HG03045 (cell line): ENCODE measurements around the gene SELL.
"Not testable (repeated sequence)": the region's sequence is repeated elsewhere in the genome, so short reads cannot be mapped to it uniquely, and the experiment has no call there.

Experiments used
- ATAC-seq: cut with Tn5 transposase; IDR thresholded peaks from one replicate; pipeline ENCODE4 v1.9.1; 2021; ENCODE audit warnings: mild to moderate bottlenecking, moderate library complexity; ENCODE audit not compliant: unreplicated experiment

Gene SELL

DNA sequence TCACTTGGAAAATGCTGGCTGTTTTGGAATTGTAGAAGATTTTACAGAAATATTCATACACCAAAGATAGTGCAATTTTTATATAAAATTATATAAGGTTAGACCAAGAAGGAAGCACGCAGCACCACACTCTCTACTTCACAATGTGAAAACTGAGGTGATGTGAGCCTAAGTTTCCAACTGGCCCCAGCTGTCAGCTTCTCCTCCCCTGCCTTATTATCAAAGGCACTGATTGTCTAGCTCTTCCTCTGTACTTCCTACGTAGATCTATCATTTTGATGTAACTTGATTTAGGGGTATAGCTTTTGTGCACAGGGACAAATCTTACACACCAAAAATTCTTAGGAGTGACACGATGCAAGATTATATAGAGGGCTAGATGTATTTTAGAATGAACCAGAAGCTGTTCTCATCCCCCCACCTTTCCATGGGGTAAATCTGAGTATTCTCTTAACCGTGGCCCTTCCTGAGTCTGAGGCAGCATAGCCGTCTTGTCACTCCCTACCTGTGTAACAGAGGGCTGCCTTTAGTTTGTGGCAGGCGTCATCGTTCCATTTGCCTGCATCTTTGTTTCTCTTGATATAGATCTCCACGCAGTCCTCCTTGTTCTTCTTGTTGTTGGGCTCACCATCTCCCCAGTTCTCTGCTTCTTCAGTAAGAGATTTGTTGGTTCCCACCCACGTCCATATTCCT lies 3.4 kb downstream of the SELL start:
- no peak for ATAC-seq

DNA sequence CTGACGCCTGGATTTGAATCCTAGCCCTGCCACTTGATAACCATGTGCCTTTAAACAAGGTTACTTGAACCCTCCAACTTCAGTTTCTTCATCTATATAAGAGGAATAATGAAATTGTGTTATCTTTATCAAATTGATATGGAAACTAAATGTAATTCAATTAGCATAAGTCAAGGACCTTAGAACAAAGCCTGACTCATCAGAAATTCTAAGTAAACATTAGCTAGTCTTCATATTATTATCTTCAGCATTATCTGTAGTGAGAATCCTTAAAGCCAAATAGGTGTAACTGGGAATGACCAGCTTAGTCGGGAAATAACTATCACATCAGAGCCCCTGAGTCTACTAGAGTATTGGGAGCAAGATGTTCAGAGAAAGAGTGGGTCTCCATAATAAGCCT lies 6.6 kb downstream of the SELL start:
- no peak for ATAC-seq

DNA sequence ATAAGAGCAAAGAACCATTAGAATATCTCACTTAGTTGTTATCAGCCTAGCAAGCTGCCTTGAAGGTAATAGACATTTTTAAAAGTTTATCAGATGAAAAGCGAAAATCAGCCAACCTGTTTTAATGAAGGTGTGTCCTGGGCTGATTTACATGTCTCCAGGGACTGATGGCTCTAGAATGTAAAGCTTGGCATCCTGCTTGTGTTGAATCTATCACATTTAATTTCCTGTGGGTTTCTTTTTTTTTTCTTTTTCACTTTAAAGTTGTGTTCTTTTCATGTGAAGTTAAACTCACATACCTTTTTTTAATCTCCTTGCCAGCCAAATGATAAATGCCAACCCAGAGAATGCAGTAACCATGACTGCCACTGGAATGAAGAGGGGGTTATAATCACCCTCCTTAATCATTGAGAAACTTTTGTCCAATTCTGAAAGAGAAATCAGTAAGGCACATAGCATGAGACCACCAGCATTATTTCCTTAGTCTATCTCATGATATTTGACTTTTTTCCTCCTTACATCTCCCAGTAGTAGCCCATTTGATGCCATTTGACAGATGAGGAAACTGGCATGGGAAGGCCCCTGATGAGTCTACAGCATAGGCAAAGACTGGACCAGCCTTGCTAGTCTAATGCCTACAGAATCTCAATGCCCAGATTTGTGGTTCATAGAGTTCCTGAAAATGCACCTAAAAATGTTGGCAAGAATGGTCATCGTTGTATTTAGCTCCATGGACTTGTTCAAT lies 10.0 kb downstream of the SELL start:
- ATAC-seq: no peak

DNA sequence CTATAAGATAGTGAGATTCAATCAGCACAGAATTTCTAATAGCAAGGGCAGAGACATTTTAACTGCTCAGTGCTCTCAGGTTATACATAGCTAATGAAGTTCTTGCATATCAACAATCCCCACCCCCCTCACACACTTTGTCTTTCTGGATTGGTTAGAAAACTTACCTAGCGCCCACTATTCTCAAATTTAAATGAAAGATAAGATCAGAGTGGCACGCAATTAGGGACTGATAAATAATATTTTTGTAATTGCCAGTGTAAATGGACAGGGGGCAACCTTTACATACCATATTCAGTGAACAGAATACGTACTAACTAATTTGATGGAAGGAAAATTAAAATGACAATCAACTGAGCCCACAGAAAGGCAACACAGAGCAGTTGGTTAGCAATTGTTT lies 11.7 kb downstream of the SELL start:
- ATAC-seq: no peak

DNA sequence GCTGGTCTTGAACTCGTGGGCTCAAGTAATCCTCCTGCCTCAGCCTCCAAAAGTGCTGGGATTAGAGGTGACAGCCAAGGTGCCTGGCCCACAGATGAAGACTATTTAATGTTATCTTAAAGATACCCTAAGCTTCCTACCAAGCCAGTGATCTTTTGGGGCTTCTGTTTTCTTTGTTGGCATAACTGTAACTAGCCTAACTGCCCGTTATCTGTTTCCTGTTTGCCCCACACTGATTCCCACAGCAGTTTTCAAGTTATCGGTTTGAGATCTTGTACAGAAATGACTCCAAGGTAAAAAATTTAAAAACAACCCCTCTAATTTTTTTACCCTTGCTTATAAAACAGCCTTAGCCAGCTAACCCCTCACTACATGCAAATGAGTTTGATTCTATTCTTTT lies 12.4 kb downstream of the SELL start:
- no peak for ATAC-seq

DNA sequence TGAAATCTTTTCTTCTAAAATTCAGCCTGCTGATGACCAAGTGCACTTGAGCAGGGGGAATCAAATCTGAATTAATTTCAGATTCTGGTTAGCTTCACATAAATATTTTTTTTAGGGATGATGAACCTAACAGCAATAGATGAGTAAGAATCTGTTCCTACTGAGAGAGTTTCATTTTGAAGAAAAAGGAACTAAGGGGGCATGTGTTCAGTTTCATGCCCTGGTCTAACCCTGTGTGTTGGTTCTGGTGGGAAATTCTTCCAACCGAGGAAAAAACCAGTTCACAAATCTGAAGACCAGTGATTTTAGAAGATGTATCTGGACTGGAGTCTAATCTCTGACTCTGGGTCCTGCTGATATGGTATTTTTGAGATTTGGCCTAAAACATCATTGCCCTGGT lies 13.7 kb downstream of the SELL start:
- ATAC-seq: peak; percentile 49

DNA sequence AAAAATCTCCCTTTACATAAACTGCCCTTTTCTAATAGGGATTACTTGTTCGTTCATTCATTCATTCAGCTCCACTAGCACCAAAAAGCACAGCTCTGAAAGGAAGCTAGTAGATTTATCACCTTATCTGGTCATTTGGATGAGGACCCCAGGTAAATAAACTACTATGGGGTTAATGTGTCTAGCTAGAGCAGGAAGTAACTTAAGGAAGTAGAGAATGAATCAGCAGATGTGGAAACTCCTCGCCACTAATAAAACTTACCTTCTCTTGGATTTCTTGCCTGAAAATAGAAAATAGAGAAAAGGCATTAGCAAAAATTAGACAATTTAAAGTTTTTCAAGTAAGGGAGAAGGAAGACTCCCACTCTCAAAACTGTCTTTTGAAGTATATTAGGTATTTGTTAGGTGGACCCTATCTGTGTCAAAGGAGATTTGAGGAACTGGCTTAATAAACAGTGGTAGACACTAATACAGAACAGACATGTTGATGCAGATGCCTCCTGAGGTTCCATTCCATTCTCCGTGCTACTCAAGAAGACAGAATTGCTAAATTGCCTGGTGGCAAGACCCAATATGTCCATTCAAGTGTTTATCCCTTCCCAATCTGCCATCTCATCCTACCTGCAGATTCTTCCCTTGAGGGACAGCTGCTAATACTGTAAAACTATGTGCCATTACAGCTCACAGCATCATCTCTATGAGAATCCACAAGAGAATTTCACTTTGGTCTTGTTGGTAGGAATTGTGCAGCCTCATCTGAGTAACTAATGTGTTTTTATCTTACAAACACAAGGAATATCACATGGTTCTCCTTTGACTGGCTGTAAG lies 14.9 kb downstream of the SELL start:
- no peak for ATAC-seq

DNA sequence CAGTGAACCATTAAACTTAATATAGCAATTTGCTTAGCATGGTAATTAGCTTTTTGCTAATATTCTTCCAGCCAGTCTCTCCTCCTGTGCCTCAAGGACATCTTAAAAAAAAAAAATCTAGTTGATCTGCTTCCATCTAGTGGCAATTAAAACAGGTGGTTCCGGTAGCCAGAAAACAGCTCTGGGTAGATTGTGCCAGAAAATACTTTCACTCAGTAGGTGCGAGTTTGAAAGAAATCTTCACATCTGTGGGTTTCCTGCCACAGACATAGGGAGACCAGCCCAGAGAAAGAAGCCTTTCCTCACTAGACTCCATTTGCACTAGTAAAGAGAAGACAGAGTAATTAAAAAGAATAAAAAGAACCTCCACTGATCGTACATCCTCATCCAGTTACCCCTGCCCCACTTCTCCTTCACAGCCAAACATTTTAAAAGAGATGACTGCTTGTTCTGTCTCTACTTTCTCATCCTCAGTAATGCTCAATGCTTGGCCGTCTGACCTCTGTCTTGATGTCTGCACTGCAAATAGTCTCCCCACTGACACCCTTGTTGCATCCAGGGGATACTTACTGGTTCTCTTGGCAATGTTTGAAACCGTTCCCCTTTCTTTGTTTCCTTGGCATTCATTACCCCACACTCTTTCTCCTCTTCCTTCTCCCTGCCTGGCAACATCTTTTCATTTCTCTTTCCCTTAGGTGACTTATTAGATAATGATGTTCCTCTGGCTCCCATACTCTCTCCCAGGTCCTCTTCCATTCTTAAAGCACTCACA lies 16.9 kb downstream of the SELL start:
- ATAC-seq: peak; percentile 34

DNA sequence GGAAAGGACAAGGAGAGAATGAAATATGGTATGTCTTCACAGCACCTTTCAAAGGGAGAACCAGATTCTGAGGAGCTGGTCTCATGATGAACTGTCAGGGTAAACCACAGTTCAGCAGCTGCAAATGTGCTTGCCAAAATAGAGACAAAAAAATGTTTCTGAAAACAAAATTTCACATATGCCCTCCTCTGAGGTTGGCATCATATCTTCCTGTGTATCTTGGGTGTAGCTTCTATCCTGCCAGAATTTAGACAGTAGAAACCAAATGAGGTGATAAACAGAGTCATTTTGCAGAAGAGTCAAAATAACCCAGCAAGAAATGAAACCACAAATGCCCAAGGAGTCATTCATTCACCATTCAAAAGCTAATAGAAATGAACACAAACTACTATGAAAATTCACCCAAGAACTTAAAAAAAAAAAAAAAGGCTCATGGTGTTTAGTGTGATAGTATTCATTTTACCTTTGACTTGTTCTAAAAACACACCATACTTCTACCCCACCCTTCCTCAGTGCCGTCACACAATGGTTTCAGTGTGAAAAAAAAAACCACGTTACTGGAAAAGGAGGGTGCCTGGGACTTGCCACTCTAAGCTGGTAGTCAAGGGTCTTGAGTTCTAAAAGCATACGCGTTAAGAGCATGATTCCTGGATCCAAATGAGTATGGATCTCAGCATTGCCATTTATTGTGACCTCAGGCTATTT lies 18.5 kb downstream of the SELL start:
- peak; percentile 53 for ATAC-seq

DNA sequence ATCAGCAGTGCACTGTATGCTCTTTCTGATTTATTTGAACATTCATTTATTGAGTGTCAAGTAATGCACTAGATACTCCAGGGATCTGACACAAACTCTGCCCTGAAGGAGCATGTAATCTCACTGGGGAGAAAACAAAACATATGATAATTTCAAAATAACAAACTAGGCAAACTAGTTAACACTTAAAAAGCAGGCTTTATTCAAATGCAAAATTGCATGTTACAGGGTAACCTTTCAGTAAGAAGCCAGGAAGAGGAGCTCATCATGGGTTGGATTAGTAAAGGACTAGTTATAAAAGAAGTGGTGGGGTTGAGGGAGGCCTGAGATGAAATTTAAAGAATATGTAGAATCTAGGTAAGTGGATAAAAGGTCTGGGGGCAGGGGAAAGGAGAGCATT lies 20.9 kb downstream of the SELL start:
- ATAC-seq: no peak

DNA sequence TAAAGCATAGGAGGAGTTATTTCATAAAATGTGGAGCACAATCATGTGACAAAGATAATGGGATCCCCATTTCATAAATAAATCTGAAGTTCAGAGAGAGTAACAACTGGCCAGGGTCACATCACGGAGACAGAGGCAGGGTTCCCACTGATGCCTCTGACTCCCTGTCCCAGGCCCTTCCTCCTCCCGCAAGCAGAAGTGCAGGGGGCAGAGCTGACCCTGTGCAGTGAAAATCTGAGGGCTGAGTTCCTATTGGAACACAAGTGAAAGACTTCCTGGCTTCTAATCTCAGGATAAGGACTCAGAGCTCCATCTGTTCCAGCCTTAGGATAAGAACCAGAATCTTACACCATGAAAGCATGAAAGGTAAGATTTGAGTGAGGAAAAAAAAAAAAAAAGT lies 22.0 kb downstream of the SELL start:
- no peak for ATAC-seq

DNA sequence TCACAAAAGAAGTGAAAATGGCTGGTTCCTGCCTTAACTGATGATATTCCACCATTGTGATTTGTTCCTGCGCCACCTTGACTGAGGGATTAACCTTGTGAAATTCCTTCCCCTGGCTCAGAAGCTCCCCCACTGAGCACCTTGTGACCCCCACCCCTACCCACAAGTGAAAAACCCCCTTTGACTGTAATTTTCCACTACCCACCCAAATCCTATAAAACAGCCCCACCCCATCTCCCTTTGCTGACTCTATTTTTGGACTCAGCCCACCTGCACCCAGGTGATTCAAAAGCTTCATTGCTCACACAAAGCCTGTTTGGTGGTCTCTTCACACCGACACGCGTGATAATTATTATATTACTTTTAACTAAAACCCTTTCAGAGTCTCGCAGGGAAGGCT lies 23.0 kb downstream of the SELL start:
- not testable (repeated sequence) for ATAC-seq

DNA sequence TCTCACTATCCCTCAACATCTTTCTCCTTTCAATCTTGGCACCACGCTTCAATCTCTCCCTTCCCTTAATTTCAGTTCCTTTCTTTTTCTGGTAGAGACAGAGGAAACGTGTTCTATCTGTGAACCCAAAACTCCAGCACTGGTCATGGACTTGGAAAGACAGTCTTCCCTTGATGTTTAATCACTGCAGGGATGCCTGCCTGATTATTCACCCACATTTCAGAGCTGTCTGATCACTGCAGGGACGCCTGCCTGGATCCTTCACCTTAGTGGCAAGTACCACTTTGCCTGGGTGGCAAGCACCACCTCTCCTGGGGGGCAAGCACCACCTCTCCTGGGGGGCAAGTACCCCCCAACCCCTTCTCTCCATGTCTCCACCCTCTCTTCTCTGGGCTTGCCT lies 27.8 kb downstream of the SELL start:
- no peak for ATAC-seq

DNA sequence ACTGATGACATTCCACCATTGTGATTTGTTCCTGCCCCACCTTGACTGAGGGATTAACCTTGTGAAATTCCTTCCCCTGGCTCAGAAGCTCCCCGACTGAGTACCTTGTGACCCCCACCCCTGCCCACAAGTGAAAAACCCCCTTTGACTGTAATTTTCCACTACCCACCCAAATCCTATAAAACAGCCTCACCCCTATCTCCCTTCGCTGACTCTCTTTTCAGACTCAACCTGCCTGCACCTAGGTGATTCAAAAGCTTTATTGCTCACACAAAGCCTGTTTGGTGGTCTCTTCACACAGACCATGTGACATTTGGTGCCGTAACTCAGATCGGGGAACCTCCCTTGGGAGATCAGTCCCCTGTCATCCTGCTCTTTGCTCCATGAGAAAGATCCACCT lies 28.3 kb downstream of the SELL start:
- ATAC-seq: not testable (repeated sequence)

DNA sequence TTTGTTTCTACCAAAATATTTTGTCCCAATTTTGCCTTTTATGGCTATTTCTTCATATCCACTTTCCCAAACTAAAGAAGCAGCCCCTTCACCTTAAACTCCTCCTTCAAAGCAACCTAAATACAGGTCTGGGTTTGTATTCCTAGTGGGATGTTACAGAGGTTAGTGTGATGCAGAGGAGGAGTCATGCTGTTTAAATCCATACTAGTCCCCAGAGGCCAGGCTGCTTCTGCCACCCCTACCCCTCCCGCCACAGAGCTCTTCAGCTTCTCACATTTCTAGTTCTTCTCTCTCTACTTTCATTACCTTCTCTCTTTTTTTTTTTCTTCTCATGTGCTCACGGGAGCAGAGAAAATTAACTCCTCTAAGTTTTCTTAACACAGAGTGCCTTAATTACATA lies 29.3 kb downstream of the SELL start:
- no peak for ATAC-seq

DNA sequence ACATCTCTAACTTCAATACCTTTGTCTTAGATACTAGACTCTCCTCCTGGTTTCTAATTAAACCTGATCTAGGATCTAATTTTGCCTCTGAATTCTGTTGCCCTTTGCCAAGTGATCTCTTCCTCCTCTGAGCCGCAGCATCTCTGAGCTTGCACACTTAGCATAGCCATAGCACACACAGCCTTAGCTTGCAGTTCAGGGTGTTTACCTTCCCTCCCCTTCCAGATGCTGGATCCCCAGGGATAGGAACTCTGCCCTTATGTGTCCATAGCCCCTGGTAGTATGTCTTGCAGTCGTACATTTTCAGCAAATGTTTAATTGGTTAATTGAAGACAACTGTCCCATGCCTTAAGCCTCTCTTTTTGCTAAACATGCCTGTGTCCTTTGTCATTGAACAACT lies 30.3 kb downstream of the SELL start:
- ATAC-seq: no peak

DNA sequence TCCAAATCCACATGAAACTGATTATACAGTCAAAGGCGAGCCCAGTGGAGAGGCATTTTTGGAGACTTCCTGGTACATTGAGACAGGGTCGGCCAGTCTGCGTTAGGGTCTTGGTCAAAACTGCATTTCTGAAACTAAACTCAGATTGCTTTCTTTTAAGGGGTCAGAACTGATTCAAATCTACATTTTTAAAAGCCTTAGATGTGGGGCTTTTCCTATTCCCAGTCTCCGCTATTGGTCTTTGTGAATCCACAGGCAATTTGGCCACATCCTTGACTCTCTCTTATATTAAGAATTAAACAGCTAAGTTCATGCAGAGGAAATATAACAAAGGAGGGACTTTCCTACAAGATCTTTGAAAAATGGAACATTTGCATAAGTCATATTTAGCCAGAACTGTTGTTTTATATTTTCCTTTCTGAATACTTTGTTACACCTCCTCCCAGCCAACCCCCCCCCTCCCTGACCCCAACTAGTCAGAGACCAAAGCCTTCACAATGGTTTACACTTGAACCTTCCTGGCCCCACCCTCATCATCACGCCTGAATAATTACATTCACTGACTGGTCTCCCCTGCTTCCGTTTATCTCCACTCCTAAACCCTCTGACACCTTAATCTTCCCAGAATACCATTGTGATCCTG lies 30.9 kb downstream of the SELL start:
- ATAC-seq: no peak

DNA sequence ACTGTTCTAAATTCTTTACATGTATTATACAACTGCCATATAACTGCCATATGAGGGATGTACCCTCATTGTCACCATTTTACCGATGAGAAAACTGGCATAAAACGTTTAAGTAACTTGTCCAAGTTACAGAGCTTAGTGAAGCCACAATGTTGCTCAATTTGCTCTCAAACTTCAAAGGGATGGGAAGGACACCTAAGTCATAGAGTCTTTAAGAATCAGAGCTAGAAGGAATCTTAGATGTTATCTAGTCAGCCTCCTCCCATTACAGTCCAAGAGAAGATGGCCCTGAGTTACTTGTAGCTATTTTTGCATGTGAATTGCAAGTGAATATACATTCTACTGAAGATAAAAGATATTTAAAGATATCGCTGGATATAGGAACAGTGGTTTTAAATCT lies 31.7 kb downstream of the SELL start:
- no peak for ATAC-seq

DNA sequence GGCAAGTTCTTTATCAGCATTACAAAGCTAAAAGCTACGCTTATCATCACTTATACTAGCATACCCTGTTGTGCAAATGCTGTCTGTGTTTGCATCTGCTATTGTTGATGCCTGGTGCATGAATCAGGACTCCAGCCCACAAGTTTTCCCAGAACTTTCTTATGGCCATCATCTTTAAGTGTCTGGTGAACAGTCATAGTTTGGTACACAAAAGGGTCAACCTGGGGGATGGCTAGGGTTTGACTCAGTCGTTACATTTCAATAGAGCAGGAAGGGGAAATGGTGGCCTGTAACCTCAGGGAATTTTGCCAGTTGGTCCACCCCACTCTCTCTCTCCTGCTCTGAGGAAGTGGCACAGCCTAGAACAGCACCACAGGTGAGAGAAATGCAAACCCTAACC lies 35.4 kb downstream of the SELL start:
- ATAC-seq: no peak

DNA sequence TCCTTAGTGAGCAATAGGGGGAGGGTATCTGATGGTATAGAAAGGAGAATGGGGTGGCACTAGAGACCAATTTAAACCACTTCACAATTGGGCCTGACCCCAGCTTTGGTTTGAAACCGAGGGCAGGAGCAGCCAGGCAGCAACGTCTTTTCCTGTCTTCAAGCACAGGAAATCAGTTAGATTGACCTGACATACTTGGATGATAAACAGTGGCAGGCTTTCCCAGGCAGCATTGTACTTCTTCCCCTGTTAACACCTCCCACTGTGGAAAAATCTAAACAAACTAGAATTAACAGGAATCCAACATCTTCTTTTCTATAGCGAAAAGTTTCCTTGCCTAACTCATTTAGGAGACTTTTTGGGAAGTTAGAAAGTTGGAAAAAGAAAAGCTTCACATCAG lies 40.6 kb downstream of the SELL start:
- ATAC-seq: no peak
